NCI-H2227 (cell line): ENCODE results near the gene SRPK3.
A peak's percentile ranks its signal among the peaks of the same experiment; 100 is the strongest.

Experiments used
- DNase-seq: peaks from one replicate; lab custom pipeline; 2025; ENCODE audit not compliant: unreplicated experiment; lab: John Stamatoyannopoulos, UW

SRPK3 gene

DNA sequence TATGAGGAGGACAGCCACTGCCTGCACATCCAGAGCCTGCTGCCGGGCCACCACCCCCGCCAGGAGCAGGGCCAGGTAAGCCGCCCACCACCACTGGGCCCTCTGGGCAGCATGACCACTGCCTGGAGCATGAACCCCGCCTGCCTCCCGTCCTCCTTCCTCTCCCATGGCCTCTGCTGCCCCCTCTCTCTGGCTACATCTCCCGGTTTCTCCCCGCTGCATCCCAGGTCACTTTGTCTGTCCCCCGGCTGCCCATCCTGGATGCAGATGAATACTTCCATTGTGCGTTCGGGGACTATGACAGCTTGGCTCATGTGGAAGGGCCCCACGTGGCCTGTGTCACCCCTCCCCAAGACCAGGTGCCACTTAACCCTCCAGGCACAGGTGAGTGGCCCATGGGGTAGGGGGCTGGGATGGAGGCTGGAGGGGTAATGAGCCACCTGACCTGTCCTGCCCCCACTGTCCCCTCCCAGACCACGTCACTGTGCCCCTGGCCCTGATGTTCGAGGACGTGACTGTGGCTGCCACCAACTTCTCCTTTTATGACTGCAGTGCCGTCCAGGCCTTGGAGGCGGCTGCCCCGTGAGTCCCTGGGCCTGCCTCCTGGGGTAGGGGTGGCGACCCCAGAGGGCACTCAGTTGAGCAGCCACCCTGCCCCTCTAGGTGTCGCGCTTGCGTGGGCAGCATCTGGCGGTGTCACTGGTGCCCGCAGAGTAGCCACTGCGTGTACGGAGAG, 10.8 kb upstream of the SRPK3 start:
- DNase-seq, result no peak

DNA sequence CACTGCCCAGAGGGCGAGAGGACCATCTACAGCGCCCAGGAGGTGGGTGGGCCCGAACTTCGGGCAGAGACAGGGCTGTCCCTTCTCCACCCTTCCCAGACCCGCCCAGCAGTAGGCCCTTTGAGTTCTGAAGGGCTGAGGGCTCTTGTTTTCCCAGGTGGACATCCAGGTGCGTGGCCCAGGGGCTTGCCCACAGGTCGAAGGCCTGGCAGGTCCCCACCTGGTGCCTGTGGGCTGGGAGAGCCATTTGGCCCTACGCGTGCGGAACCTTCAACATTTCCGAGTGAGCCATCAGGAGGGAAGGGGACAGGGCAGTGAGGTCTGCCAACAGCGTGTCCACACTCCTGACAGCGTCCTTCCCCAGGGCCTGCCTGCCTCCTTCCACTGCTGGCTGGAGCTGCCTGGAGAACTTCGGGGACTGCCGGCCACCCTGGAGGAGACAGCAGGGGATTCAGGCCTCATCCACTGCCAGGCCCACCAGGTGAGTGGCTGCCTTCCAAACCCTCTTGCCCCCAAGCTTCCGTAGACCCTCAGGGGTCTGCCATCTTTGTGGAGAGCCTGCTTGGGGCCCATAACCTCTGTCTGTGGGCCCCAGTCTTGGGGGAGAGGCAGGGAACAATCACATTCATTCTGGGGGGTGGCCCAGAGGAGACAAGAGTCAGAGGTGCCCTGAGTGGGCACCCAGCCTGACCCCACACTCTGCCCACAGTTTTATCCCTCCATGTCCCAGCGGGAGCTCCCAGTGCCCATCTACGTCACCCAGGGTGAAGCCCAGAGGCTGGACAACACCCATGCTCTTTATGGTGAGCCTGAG, 10.0 kb upstream of the SRPK3 start:
- no peak for DNase-seq

GRCh38 chrX:153771415-153772315, 9.2 kb upstream of the SRPK3 start:
- no peak for DNase-seq

- DNase-seq, result no peak
Observed at GRCh38 chrX:153772316-153773217, 8.3 kb upstream of the SRPK3 start.

DNA sequence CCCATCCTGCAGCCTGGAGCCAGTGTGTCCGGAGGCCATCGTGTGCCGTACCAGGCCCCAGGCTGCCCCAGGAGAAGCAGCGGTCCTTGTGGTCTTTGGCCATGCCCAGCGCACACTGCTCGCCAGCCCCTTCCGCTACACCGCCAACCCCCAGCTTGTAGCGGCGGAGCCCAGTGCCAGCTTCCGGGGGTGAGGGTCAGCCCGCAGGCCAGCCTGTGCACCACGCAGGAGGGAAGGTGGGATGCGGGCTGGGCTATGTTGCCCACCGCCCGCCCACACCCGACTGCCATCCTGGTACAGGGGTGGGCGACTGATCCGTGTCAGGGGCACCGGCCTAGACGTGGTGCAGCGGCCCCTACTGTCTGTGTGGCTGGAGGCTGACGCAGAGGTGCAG, 7.6 kb upstream of the SRPK3 start:
- DNase-seq, result no peak

DNA sequence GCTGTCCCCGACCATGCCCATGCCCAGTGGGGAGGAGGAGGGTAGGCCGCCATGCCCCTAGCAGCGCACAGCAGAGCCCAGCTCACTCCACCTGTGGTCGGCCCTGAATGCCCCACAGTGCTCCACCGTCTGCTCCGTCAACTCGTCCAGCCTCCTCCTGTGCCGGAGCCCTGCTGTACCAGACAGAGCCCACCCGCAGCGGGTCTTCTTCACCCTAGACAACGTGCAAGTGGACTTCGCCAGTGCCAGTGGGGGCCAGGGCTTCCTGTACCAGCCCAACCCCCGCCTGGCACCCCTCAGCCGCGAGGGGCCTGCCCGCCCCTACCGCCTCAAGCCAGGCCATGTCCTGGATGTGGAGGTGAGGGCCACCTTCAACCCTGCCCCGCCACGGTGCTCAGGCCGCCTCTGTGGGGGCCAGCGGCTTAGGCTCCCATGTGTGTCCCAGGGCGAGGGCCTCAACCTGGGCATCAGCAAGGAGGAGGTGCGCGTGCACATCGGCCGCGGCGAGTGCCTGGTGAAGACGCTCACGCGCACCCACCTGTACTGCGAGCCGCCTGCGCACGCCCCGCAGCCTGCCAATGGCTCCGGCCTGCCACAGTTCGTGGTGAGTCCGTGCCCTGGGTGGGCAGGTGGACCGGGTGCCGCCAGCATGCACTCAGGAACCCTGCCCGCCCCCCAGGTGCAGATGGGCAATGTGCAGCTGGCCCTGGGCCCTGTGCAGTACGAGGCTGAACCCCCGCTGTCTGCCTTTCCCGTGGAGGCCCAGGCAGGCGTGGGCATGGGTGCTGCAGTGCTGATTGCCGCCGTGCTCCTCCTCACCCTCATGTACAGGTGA, 6.9 kb upstream of the SRPK3 start:
- no peak for DNase-seq

DNA sequence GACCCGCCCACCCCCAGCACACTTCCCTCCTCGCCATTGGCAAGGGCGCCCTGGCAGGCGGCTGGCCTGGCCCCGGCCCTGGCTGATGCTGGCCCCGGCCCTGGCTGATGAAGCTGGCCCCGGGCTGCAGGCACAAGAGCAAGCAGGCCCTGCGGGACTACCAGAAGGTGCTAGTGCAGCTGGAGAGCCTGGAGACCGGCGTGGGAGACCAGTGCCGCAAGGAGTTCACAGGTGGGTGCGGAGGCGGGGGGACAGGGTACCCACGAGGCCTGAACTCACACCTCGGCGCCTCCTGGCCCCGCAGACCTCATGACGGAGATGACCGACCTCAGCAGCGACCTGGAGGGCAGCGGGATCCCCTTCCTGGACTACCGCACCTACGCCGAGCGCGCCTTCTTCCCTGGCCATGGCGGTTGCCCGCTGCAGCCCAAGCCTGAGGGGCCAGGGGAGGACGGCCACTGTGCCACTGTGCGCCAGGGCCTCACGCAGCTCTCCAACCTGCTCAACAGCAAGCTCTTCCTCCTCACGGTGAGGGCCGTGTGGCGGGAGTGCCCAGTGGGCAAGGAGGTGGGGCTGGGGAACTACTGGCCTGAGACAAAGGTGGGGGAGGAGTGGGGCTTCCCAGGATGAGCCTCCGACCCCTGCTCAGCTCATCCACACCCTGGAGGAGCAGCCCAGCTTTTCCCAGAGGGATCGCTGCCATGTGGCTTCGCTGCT, 6.1 kb upstream of the SRPK3 start:
- no peak for DNase-seq

- DNase-seq, result no peak
Observed at GRCh38 chrX:153775293-153776119, 5.3 kb upstream of the SRPK3 start.

DNA sequence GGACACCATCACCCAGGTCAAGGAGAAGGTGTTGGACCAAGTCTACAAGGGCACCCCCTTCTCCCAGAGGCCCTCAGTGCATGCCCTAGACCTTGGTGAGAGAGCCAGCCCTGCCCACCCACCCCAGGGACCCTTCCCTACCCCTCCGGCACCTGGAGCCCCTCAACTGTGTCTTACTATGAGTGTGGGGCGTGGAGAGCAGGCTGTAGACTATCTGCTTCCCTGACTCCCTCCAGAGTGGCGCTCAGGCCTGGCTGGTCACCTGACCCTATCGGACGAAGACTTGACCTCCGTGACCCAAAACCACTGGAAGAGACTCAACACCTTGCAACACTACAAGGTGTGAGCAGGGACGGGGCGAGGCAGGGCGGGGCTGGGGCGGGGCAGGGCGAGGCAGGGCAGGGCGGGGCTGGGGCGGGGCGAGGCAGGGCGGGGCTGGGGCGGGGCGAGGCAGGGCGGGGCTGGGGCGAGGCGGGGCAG, 4.7 kb upstream of the SRPK3 start:
- DNase-seq, result no peak

DNA sequence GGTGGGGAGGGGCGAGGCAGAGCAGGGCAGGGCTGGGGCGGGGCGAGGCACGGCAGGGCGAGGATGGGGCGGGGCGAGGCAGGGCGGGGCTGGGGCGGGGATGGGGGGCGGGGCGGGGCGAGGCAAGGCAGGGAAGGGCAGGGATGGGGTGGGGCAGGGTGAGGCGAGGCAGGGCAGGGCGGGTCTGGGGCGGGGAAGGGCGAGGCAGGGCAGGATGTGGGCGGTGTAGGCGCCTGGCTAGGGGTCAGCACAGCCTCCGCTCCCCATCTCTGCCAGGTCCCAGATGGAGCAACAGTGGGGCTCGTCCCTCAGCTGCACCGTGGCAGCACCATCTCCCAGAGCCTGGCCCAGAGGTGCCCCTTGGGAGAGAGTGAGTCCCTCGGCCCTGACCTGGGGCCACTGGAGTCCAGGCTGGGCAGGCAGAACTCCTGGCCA, 4.2 kb upstream of the SRPK3 start:
- no peak for DNase-seq

- no peak for DNase-seq
Observed at GRCh38 chrX:153777261-153778090, 3.4 kb upstream of the SRPK3 start.

- no peak for DNase-seq
Observed at GRCh38 chrX:153778181-153778580, 2.7 kb upstream of the SRPK3 start.

- no peak for DNase-seq
Observed at GRCh38 chrX:153778684-153779101, 2.1 kb upstream of the SRPK3 start.

GRCh38 chrX:153779891-153780677, 757 bp upstream of the SRPK3 start:
- no peak for DNase-seq

- no peak for DNase-seq
Observed at GRCh38 chrX:153781428-153782047, 697 bp downstream of the SRPK3 start.

GRCh38 chrX:153782313-153782712, 1.5 kb downstream of the SRPK3 start:
- DNase-seq, result peak; percentile 27
